Thoracic aorta (tissue), 2 donors: ENCODE data around the gene BBIP1. TPM values are rescaled to one million over a fixed set of nuclear protein-coding genes. Genes with fewer than 3 reads are reported as not detected.
A peak's percentile ranks its signal among the peaks of the same experiment; 100 is the strongest.

ENCODE experiments used
- ATAC-seq: fragments of 150-250 bp; one replicate; pipeline ENCODE4 v1.8.0; 2017; ENCODE audit warnings: low read depth; ENCODE audit not compliant: insufficient number of reproducible peaks, low FRiP score
- DNase-seq: peaks from one replicate; pipeline ENCODE4 v3.0.0-alpha.2; 2020; ENCODE audit warnings: low spot score
- H3K27ac ChIP-seq, 2 donors: fragments of 200-600 bp; sonication (generic); 1 replicate in 1 of 2; 2 replicates in 1 of 2; pipeline ENCODE4 v1.5.1; 2016; ENCODE audit warnings: mild to moderate bottlenecking in 2 of 2, moderate library complexity in 2 of 2
- H3K27me3 ChIP-seq: fragments of 200-600 bp; sonication (generic); replicated peaks from 2 replicates; pipeline ENCODE4 v1.6.0; 2016; ENCODE audit warnings: mild to moderate bottlenecking; ENCODE audit not compliant: insufficient read depth
- H3K36me3 ChIP-seq: fragments of 200-600 bp; sonication (generic); one replicate; pipeline ENCODE4 v1.5.1; 2016
- H3K4me1 ChIP-seq, 2 donors: fragments of 200-600 bp; sonication (generic); 1 replicate in 1 of 2; 2 replicates in 1 of 2; pipeline versions ENCODE4 v1.5.1 to v1.6.0; 2016; ENCODE audit warnings: low read depth in 2 of 2, mild to moderate bottlenecking in 1 of 2; ENCODE audit not compliant: control insufficient read depth in 1 of 2
- H3K4me3 ChIP-seq: fragments of 200-600 bp; sonication (generic); 2 replicates; pipeline ENCODE4 v1.5.1; 2016; ENCODE audit warnings: mild to moderate bottlenecking
- H3K9me3 ChIP-seq: fragments of 200-600 bp; sonication (generic); 2 replicates; pipeline ENCODE4 v1.5.1; 2016
- total RNA-seq, 2 donors: library from RNA; depleted of rRNA; stranded (reverse); fragments of >200 nt; gene quantifications; one replicate each; pipeline versions ENCODE4 v1.1.0 to v1.2.3, GENCODE V29; 2016
- TF ChIP-seq, protein P1 (sequence below): fragments of 200-600 bp; sonication (generic); IDR thresholded peaks from one replicate; pipeline ENCODE4 v1.5.1; 2019; ENCODE audit warnings: antibody characterized with exemption

BBIP1 gene
- total RNA-seq, 2 donors from 2014 or later = 19.0 to 33.2 TPM

DNA sequence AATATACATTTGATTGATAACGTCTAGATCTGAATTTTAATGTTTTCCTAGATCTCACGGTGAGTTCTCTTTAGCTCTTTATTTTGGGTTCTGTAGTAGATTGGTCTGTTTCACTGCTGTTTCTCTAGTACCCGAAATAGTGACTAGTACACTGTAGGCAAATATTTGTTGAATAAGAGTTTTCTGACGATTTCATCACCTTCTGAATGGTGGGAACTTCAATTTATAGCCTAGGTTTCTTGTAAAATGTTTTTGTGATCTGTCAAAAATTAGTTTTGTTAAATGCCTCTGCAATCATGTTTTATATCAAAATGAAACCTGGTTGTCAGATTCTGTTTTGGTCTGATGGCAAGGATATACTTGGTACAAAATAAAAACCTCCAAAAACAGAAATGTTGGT is 37.1 kb downstream of the BBIP1 start:
- no peaks in the 10 kb centered on the region for H3K27me3 ChIP-seq
- H3K27ac ChIP-seq = peak overlapping the region in 1 of 2 donors; percentile 57
- peaks cover 33 to 49% of the 10 kb centered on the region in 2 donors for H3K4me1 ChIP-seq
- TF ChIP-seq, protein P1, sequence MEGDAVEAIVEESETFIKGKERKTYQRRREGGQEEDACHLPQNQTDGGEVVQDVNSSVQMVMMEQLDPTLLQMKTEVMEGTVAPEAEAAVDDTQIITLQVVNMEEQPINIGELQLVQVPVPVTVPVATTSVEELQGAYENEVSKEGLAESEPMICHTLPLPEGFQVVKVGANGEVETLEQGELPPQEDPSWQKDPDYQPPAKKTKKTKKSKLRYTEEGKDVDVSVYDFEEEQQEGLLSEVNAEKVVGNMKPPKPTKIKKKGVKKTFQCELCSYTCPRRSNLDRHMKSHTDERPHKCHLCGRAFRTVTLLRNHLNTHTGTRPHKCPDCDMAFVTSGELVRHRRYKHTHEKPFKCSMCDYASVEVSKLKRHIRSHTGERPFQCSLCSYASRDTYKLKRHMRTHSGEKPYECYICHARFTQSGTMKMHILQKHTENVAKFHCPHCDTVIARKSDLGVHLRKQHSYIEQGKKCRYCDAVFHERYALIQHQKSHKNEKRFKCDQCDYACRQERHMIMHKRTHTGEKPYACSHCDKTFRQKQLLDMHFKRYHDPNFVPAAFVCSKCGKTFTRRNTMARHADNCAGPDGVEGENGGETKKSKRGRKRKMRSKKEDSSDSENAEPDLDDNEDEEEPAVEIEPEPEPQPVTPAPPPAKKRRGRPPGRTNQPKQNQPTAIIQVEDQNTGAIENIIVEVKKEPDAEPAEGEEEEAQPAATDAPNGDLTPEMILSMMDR = no peak
- ATAC-seq (no peak), DNase-seq (no peak)
- H3K4me3 ChIP-seq = peak overlapping the region; percentile 47
- H3K36me3 ChIP-seq = no peaks in the 10 kb centered on the region
- no peaks in the 10 kb centered on the region for H3K9me3 ChIP-seq

DNA sequence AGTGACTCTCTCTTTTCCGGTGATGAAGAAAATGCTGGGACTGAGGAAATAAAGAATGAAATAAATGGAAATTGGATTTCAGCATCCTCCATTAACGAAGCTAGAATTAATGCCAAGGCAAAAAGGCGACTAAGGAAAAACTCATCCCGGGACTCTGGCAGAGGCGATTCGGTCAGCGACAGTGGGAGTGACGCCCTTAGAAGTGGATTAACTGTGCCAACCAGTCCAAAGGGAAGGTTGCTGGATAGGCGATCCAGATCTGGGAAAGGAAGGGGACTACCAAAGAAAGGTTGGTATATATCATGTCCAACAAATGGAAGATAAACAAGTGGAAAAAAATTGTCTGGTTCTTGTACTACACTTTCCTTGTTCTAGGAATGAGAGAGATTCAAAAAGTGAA is 37.7 kb downstream of the BBIP1 start:
- H3K36me3 ChIP-seq = no peaks in the 10 kb centered on the region
- TF ChIP-seq, protein P1 = no peak
- H3K4me3 ChIP-seq = peak overlapping the region; percentile 47
- H3K27me3 ChIP-seq = no peaks in the 10 kb centered on the region
- H3K4me1 ChIP-seq = peaks cover 33 to 49% of the 10 kb centered on the region in 2 donors
- DNase-seq = no peak
- H3K27ac ChIP-seq = peak overlapping the region in 1 of 2 donors; percentile 57
- H3K9me3 ChIP-seq = no peaks in the 10 kb centered on the region
- ATAC-seq = no peak

DNA sequence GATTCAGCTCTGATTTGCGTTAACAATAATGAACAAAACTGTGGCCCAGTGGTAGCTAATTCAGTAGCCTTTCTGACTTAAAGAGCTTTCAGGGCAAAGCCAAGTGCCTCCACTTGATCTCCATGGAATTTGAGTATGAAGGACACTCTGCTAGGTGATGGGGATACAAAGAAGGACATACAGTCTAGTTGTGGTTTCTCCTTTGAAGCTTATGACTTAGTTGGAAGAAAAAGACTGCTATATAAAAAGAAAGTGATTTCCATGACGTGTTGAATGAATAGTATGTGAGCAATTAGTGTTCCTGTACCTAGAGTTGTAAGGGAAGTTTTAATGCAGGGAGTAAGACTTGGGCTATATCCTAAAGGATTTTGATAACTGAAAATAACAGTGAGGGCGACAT is 39.0 kb downstream of the BBIP1 start:
- peak overlapping the region; percentile 10 for H3K4me3 ChIP-seq
- no peaks in the 10 kb centered on the region for H3K27me3 ChIP-seq
- no peaks in the 10 kb centered on the region for H3K9me3 ChIP-seq
- ATAC-seq = no peak
- H3K4me1 ChIP-seq = peaks cover 30 to 49% of the 10 kb centered on the region in 2 donors
- TF ChIP-seq, protein P1 = no peak
- H3K27ac ChIP-seq = peak overlapping the region in 1 of 2 donors; percentile 57
- no peaks in the 10 kb centered on the region for H3K36me3 ChIP-seq
- no peak for DNase-seq

DNA sequence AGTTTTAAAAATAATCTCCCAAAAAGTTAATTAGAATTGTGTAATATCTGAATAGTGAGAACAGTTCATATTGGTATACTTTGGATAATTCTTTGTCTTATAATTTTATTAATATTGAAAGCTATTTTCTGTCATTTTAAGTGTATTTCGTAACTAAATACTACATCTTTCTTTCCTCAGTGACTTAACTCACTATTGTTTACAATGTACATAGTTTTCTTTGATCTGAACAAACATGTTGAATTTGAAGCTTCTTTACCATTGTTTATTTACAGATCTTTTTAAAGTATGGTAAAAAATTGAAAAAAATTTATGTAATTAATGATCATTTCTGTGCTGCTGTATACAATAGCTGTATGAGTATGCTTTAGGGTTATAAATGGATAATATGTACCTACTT is 42.2 kb downstream of the BBIP1 start:
- no peaks in the 10 kb centered on the region for H3K9me3 ChIP-seq
- H3K27ac ChIP-seq = no peak overlapping the region
- H3K27me3 ChIP-seq = no peaks in the 10 kb centered on the region
- no peaks in the 10 kb centered on the region for H3K36me3 ChIP-seq
- no peak for ATAC-seq
- no peak for DNase-seq
- no peak overlapping the region for H3K4me3 ChIP-seq
- TF ChIP-seq, protein P1 = no peak
- peaks cover 21 to 40% of the 10 kb centered on the region in 2 donors for H3K4me1 ChIP-seq

DNA sequence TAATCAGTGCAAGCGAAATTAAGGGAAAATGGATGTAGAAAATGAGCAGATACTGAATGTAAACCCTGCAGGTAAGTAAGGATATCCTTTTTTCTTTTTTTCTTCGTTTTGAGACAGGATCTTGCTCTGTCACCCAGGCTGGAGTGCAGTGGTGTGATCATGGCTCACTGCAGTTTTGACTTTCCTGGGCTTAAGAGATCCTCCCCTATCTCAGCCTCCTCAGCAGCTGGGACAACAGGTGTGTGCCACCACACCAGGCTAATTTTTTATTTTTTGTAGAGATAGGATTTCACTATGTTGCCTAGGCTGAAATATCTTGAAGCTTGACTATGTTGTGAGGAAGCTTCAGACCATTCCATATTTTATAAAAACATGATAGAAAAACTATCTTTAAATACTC is 43.0 kb downstream of the BBIP1 start:
- no peaks in the 10 kb centered on the region for H3K27me3 ChIP-seq
- H3K9me3 ChIP-seq = no peaks in the 10 kb centered on the region
- peaks cover 17 to 36% of the 10 kb centered on the region in 2 donors for H3K4me1 ChIP-seq
- no peak overlapping the region for H3K27ac ChIP-seq
- DNase-seq (no peak), ATAC-seq (no peak)
- TF ChIP-seq, protein P1 = no peak
- H3K36me3 ChIP-seq = no peaks in the 10 kb centered on the region
- H3K4me3 ChIP-seq = no peak overlapping the region
